Tibial nerve (tissue), 4 donors: ENCODE results near the gene CAMTA1. TPM values are rescaled to one million over a fixed set of nuclear protein-coding genes. Genes with fewer than 3 reads are reported as not detected.

Experiments
- DNase-seq, 2 donors: peaks; one replicate each; pipeline ENCODE4 v3.0.0-alpha.2; 2019; ENCODE audit warnings: low spot score in 2 of 2
- H3K27ac ChIP-seq, 4 donors: fragments of 200-600 bp; sonication (generic) in 3 of 4; one replicate each; pipeline ENCODE4 v1.5.1; 2017 to 2019; ENCODE audit warnings: mild to moderate bottlenecking in 1 of 4
- H3K27me3 ChIP-seq, 2 donors: fragments of 200-600 bp; sonication (generic) in 1 of 2; one replicate each; pipeline versions ENCODE4 v1.5.1 to v1.6.0; 2017 to 2019
- H3K36me3 ChIP-seq, 3 donors: fragments of 200-600 bp; sonication (generic); one replicate each; pipeline ENCODE4 v1.5.1; 2018 to 2019
- H3K4me1 ChIP-seq, 4 donors: fragments of 200-600 bp; sonication (generic) in 3 of 4; one replicate each; pipeline ENCODE4 v1.5.1; 2017 to 2019
- H3K4me3 ChIP-seq, 4 donors: fragments of 200-600 bp; sonication (generic) in 3 of 4; one replicate each; pipeline ENCODE4 v1.5.1; 2017 to 2019; ENCODE audit warnings: mild to moderate bottlenecking in 1 of 4, moderate library complexity in 1 of 4
- H3K9me3 ChIP-seq, 4 donors: fragments of 200-600 bp; sonication (generic) in 3 of 4; one replicate each; pipeline ENCODE4 v1.5.1; 2017 to 2019
- EP300 ChIP-seq, 2 donors: sonication (generic); formaldehyde crosslinking; IDR thresholded peaks; one replicate each; pipeline ENCODE4 v1.6.1; 2017; ENCODE audit warnings: antibody characterized with exemption in 2 of 2, mild to moderate bottlenecking in 1 of 2
- POLR2A ChIP-seq, 2 donors: fragments of 450-650 bp; IDR thresholded peaks; one replicate each; pipeline ENCODE4 v1.6.1; 2017; ENCODE audit warnings: antibody characterized with exemption in 2 of 2, mild to moderate bottlenecking in 2 of 2, moderate library complexity in 2 of 2
- WGBS, 2 donors: methylation state at CpG; one replicate each; pipeline ENCODE4 v1.1.5; 2018; 5-methylcytosine and 5-hydroxymethylcytosine counted together
- total RNA-seq, 4 donors: library from RNA; depleted of rRNA; stranded (reverse); fragments of >200 nt; gene quantifications; one replicate each; pipeline ENCODE4 v1.1.0, GENCODE V29; 2016
- TF ChIP-seq, protein P1 (sequence below), 5 experiments: fragments of 200-600 bp in 3 of 5; fragments of 450-650 bp in 2 of 5; sonication (generic) in 3 of 5; IDR thresholded peaks; one replicate each; pipeline ENCODE4 v1.5.1; 2016 to 2019; ENCODE audit warnings: antibody characterized with exemption in 5 of 5, mild to moderate bottlenecking in 3 of 5, moderate library complexity in 2 of 5

Gene CAMTA1
- total RNA-seq, 4 donors from 2014 or later = 41.8 to 104 (median 87.2) TPM

DNA sequence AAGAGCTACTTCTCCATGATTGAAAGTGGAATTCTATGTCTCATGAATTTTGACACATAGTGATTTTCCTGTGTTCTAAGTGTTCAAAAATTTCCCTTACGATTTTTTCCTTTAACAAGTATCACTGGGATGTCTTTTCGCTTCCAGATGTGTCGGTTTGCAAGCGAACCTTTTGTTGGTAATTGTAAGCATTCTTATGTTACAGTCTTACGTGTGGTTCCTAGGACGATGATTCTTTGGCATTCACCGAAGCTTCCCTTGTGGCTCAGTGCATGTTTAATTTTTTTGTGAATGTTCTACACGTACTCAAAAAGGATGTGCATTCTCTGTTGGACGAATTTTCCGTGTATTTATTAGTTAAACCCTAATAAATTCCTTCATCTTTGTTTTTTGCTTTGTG, 211.6 kb downstream of the CAMTA1 start:
- Histone ChIP-seq H3K9me3 (peaks cover 0 to 7% (median 0%) of the 10 kb centered on the region in 4 donors), H3K36me3 (no peaks in the 10 kb centered on the region), H3K4me3 (no peak overlapping the region), H3K27ac (no peak overlapping the region), H3K4me1 (no peaks in the 10 kb centered on the region), H3K27me3 (no peaks in the 10 kb centered on the region)
- TF ChIP-seq POLR2A (IDR thresholded peaks at IDR 0.05) (no peak), EP300 (IDR thresholded peaks at IDR 0.05) (no peak)
- TF ChIP-seq, protein P1, sequence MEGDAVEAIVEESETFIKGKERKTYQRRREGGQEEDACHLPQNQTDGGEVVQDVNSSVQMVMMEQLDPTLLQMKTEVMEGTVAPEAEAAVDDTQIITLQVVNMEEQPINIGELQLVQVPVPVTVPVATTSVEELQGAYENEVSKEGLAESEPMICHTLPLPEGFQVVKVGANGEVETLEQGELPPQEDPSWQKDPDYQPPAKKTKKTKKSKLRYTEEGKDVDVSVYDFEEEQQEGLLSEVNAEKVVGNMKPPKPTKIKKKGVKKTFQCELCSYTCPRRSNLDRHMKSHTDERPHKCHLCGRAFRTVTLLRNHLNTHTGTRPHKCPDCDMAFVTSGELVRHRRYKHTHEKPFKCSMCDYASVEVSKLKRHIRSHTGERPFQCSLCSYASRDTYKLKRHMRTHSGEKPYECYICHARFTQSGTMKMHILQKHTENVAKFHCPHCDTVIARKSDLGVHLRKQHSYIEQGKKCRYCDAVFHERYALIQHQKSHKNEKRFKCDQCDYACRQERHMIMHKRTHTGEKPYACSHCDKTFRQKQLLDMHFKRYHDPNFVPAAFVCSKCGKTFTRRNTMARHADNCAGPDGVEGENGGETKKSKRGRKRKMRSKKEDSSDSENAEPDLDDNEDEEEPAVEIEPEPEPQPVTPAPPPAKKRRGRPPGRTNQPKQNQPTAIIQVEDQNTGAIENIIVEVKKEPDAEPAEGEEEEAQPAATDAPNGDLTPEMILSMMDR (IDR thresholded peaks at IDR 0.05) = no peak
- DNase-seq = no peak
- 81 to 82% methylated on average over 10 of the region's 10 CpGs for WGBS, 2 donors

DNA sequence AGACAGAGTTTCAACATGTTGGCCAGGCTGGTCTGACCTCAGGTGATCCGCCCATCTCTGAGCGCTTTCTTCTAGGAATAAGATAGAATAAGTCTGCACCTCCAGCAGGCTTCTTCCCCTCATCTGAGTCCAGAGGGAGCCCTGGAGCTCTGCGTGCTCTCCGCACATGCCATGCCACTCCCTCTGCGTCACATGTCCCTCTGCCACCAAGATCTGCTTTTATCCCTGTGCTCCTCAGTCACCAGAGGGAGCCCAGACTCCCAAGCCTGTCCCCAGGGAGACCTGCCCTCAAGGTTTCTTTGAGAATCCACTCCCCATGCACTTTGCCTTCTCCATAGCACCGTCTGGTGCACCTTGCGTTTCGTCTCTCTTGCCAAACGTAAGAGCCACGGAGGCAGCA, 213.0 kb downstream of the CAMTA1 start:
- Histone ChIP-seq H3K27me3 (no peaks in the 10 kb centered on the region), H3K9me3 (peaks cover 0 to 6% (median 0%) of the 10 kb centered on the region in 4 donors), H3K27ac (no peak overlapping the region), H3K4me1 (no peaks in the 10 kb centered on the region), H3K36me3 (no peaks in the 10 kb centered on the region), H3K4me3 (no peak overlapping the region)
- 65 to 73% methylated on average over 10 of the region's 10 CpGs for WGBS, 2 donors
- no peak for DNase-seq
- TF ChIP-seq EP300 (IDR thresholded peaks at IDR 0.05) = no peak
- TF ChIP-seq, protein P1 (IDR thresholded peaks at IDR 0.05) = no peak
- TF ChIP-seq POLR2A (IDR thresholded peaks at IDR 0.05) = no peak

DNA sequence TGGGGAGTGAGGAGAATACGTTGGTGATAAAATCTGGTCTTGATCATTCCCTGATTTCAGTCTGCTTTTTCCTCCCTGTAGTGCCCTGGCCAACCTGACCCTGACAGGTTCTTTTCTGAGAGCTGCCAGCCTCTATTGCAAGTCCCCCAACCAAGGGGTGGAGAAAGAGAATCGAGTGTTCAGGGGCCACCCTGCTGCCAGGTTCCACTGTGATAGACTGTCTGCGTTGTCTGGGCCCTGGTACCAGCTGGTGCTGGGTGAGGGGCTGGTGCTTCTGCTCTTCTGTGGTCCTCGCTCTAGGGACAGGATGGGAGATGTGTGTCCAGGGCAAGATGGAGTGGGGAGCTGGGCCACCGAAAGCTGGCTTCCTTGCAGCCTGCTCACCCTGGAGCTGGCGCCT, 214.6 kb downstream of the CAMTA1 start:
- no peak overlapping the region for H3K27ac ChIP-seq
- 90 to 91% methylated on average over 6 of the region's 6 CpGs for WGBS, 2 donors
- H3K4me3 ChIP-seq = no peak overlapping the region
- DNase-seq = no peak
- no peaks in the 10 kb centered on the region for H3K27me3 ChIP-seq
- TF ChIP-seq EP300 (IDR thresholded peaks at IDR 0.05) = no peak
- TF ChIP-seq, protein P1 (IDR thresholded peaks at IDR 0.05) = no peak
- no peak for TF ChIP-seq POLR2A (IDR thresholded peaks at IDR 0.05)
- no peaks in the 10 kb centered on the region for H3K9me3 ChIP-seq
- H3K36me3 ChIP-seq = no peaks in the 10 kb centered on the region
- H3K4me1 ChIP-seq = no peaks in the 10 kb centered on the region

DNA sequence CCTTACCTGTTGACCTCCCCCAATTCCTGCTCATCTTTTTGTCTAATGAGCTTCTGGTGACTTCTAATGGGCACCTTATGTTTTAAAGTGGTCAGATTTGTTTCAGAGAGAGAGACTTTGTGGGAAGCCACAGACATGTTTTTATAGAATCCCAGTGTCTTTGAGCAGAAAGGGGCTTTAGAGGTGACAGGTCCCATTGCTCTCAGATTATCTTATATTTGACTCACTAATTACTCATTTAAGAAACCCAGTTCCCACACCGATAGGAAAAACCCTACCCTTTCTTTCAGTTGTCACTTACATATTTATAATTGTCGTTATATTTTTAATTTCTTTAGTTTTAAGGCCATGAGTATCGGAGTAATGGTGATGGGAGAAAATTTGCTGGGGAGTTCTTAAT, 215.5 kb downstream of the CAMTA1 start:
- no peaks in the 10 kb centered on the region for H3K4me1 ChIP-seq
- no peak for DNase-seq
- H3K27ac ChIP-seq = no peak overlapping the region
- H3K9me3 ChIP-seq = no peaks in the 10 kb centered on the region
- TF ChIP-seq EP300 (IDR thresholded peaks at IDR 0.05) = no peak
- H3K27me3 ChIP-seq = no peaks in the 10 kb centered on the region
- no peak overlapping the region for H3K4me3 ChIP-seq
- 88 to 93% methylated on average over 3 of the region's 3 CpGs for WGBS, 2 donors
- H3K36me3 ChIP-seq = no peaks in the 10 kb centered on the region

DNA sequence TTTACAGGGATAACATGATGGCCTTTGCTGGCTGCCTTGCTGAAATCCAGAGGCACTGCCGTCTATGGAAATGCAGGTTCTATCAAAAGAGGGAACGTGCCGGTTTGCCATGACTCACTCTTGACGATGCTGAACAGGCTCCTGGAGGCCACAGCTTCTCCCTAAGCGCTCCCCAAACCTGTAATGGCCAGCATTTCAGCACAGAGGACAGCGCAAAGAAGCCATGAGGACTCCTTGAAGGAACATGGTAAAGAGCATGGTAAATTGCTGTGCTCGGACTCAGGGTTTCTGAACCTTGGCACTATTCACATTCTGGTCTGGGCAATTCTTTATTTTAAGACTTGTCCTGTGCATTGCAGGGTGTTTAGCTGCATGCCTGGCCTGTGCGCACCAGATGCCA, 217.5 kb downstream of the CAMTA1 start:
- no peaks in the 10 kb centered on the region for H3K36me3 ChIP-seq
- no peaks in the 10 kb centered on the region for H3K4me1 ChIP-seq
- no peak overlapping the region for H3K4me3 ChIP-seq
- H3K27me3 ChIP-seq = no peaks in the 10 kb centered on the region
- H3K27ac ChIP-seq = no peak overlapping the region
- no peaks in the 10 kb centered on the region for H3K9me3 ChIP-seq
- no peak for DNase-seq
- 72 to 82% methylated on average over 8 of the region's 8 CpGs for WGBS, 2 donors
- TF ChIP-seq, protein P1 (IDR thresholded peaks at IDR 0.05) = no peak
- no peak for TF ChIP-seq POLR2A (IDR thresholded peaks at IDR 0.05)
- TF ChIP-seq EP300 (IDR thresholded peaks at IDR 0.05) = no peak

DNA sequence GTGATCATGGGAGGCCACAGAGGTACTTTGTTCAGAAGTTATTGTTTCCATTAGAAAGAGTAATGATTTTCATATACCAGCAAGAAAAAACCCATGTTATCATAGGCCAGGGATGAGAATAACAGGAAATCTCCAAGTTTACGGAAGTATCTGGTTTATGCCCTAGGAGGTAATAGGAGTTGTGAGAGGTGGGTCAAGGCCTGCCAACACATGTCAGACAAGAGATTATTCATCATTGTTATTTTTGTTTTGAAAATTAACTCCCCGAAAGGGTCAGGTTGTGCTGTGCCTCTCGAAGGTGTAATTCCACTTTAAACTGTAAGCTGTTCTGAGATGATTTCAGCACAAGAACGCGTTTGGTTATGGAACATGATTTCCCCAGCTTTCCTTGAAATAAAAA, 218.4 kb downstream of the CAMTA1 start:
- TF ChIP-seq, protein P1 (IDR thresholded peaks at IDR 0.05) = no peak
- TF ChIP-seq POLR2A (IDR thresholded peaks at IDR 0.05) (no peak), EP300 (IDR thresholded peaks at IDR 0.05) (no peak)
- H3K27me3 ChIP-seq = no peaks in the 10 kb centered on the region
- no peaks in the 10 kb centered on the region for H3K36me3 ChIP-seq
- H3K9me3 ChIP-seq = no peaks in the 10 kb centered on the region
- no peak overlapping the region for H3K27ac ChIP-seq
- no peak overlapping the region for H3K4me3 ChIP-seq
- H3K4me1 ChIP-seq = no peaks in the 10 kb centered on the region
- DNase-seq = no peak
- WGBS, 2 donors = 73 to 76% methylated on average over 5 of the region's 5 CpGs
